ENCODE results near the gene TEX19. TPM values are rescaled to one million over a fixed set of nuclear protein-coding genes. Genes with fewer than 3 reads are reported as not detected.

Gene TEX19
- total and polyA plus RNA-seq, 2 of the 8 experiments (the other 6 are each of a cell fraction or from before 2014, with no cell fraction given) = 0.54 to 0.80 TPM

GRCh38 chr17:82333279-82334171, 25.5 kb upstream of the TEX19 start, which contains the start of gene SECTM1:
TSS of gene SECTM1 (minus strand) at chr17:82333766. CDS start at chr17:82327240, 6,526 bp downstream.
- Histone ChIP-seq H3K4me2 (ENCODE audit: insufficient read depth in 1 of 2, low read depth in 2 of 2, low read length in 2 of 2) (peak within 1 kb of the TSS; percentile 69 to 76), H3K4me1 (replicated peaks in 1 of 4; ENCODE audit: control insufficient read depth in 3 of 4, insufficient read depth in 4 of 4, low read length in 3 of 4) (peaks cover 0 to 19% (median 10%) of the 10 kb centered on the region in 4 experiments; a peak in 6 of 7 replicates), H3K9ac (replicated peaks in 1 of 4; ENCODE audit: extremely low read depth in 1 of 4, low read depth in 3 of 4, low read length in 3 of 4) (no peak within 1 kb of the TSS; a peak in 1 of 7 replicates), H3K9me3 (ENCODE audit: insufficient read depth in 2 of 2, low read depth in 1 of 2, low read length in 1 of 2) (no peaks in the 10 kb centered on the region), H3K23me2 (ENCODE audit: low read depth, low read length) (peaks cover 8% of the 10 kb centered on the region), H3K79me2 (ENCODE audit: control insufficient read depth in 1 of 2, insufficient read depth in 2 of 2, low read length in 2 of 2) (no peaks in the 10 kb centered on the region), H3K14ac (ENCODE audit: insufficient read length) (no peak within 1 kb of the TSS), H2BK12ac (ENCODE audit: low read depth, low read length) (peak within 1 kb of the TSS; percentile 95; the same call in 1 of the 2 replicates), H3K4ac (replicated peaks; ENCODE audit: insufficient read length, low read depth, low read length) (peak within 1 kb of the TSS; percentile 81), H3K36me3 (ENCODE audit: control insufficient read depth in 2 of 4, insufficient read depth in 4 of 4, low read length in 3 of 4) (no peaks in the 10 kb centered on the region), H2BK120ac (replicated peaks; ENCODE audit: low read depth, low read length) (no peak within 1 kb of the TSS), H3K27ac (ENCODE audit: low read depth, low read length) (no peak within 1 kb of the TSS), H4K8ac (ENCODE audit: extremely low read depth, insufficient read depth, low read length) (peak within 1 kb of the TSS; percentile 71; the same call in 1 of the 2 replicates), H4K20me1 (replicated peaks in 1 of 2; ENCODE audit: control insufficient read depth in 1 of 2, insufficient read depth in 2 of 2, low read length in 2 of 2) (no peaks in the 10 kb centered on the region), H3K27me3 (replicated peaks in 1 of 4; ENCODE audit: control insufficient read depth in 3 of 4, extremely low read depth in 1 of 4, insufficient read depth in 3 of 4, low read length in 3 of 4) (peaks cover 28 to 59% (median 54%) of the 10 kb centered on the region in 4 experiments), H3K79me1 (ENCODE audit: low read depth, low read length) (no peaks in the 10 kb centered on the region), H4K5ac (ENCODE audit: insufficient read length, low read depth, low read length) (no peak within 1 kb of the TSS), H3K23ac (ENCODE audit: insufficient read length) (no peak within 1 kb of the TSS), H2AFZ (ENCODE audit: low read length) (no peak within 1 kb of the TSS), H3K18ac (ENCODE audit: extremely low read depth, low read length) (peak within 1 kb of the TSS; percentile 96), H3K4me3 (ENCODE audit: extremely low read depth in 1 of 4, insufficient read depth in 2 of 4, low read depth in 3 of 4, low read length in 4 of 4) (peak within 1 kb of the TSS; percentile 7 to 58 (median 32); a peak in 7 of 8 replicates), H3K56ac (replicated peaks; ENCODE audit: insufficient read length, low read depth, low read length) (no peak within 1 kb of the TSS), H2BK15ac (ENCODE audit: low read length) (peak within 1 kb of the TSS; percentile 100; the same call in 1 of the 2 replicates), H4K91ac (replicated peaks; ENCODE audit: insufficient read length, low read length) (peak within 1 kb of the TSS; percentile 93), H2BK20ac (ENCODE audit: low read length) (0 out of 2 replicates have a peak within 1 kb of the TSS, but pooled peaks have one; percentile 61), H2AK5ac (ENCODE audit: low read depth, low read length) (no peak within 1 kb of the TSS), H2BK5ac (ENCODE audit: low read depth, low read length) (0 out of 2 replicates have a peak within 1 kb of the TSS, but pooled peaks have one; percentile 60)
- POLR2A ChIA-PET (ENCODE audit: partially characterized antibody) = interaction anchor here (0.7 to 1.5 kb wide), 8 partner anchors 10 to 59 kb away, joined by 3 to 5 read pairs (median 3); no protein-coding TSS in a partner anchor
- CTCF ChIA-PET (ENCODE audit: partially characterized antibody) = interaction anchor here (0.5 to 2.6 kb wide), 10 partner anchors 10 to 99 kb away, joined by 3 to 11 read pairs (median 3); partner anchors contain the start of gene CD7
- FAIRE-seq (no peak), DNase-seq (ENCODE audit: low read depth in 1 of 2, low spot score in 2 of 2) (no peak)
- 9% methylated on average over 48 of the region's 90 CpGs; no CpG with 5 or more reads in 1 of the 2 experiments for WGBS, 2 experiments (ENCODE audit: extremely low coverage in 1 of 2, insufficient coverage in 1 of 2, insufficient read length in 1 of 2, insufficient replicate concordance in 2 of 2, low coverage in 1 of 2, low lambda C conversion rate in 2 of 2, missing lambda C conversion rate in 1 of 2)
- TF ChIP-seq, protein P1, sequence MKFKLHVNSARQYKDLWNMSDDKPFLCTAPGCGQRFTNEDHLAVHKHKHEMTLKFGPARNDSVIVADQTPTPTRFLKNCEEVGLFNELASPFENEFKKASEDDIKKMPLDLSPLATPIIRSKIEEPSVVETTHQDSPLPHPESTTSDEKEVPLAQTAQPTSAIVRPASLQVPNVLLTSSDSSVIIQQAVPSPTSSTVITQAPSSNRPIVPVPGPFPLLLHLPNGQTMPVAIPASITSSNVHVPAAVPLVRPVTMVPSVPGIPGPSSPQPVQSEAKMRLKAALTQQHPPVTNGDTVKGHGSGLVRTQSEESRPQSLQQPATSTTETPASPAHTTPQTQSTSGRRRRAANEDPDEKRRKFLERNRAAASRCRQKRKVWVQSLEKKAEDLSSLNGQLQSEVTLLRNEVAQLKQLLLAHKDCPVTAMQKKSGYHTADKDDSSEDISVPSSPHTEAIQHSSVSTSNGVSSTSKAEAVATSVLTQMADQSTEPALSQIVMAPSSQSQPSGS (IDR thresholded peaks at IDR 0.05; ENCODE audit: low read length) = no peak
- TF ChIP-seq SRF (IDR thresholded peaks at IDR 0.05; ENCODE audit: low read depth, low read length) (no peak), BCL11A (IDR thresholded peaks at IDR 0.05; ENCODE audit: low read depth in 2 of 2, low read length in 2 of 2) (no peak), EGR1 (IDR thresholded peaks at IDR 0.05; ENCODE audit: borderline replicate concordance, low read depth, low read length) (no peak), EZH2 (IDR thresholded peaks at IDR 0.05; ENCODE audit: low read depth, low read length, severe bottlenecking) (peak; percentile 50), SUZ12 (IDR thresholded peaks at IDR 0.05; ENCODE audit: low read length) (peak; percentile 62; the same call in 1 of the 2 replicates), RNF2 (IDR thresholded peaks at IDR 0.05; ENCODE audit: borderline replicate concordance, low read depth, low read length, missing control alignments, poor library complexity, severe bottlenecking) (no peak), CTBP2 (IDR thresholded peaks at IDR 0.05; ENCODE audit: borderline replicate concordance, insufficient read depth, insufficient read length, low read length) (no peak)
